Posterior vena cava (tissue), 2 donors: ENCODE measurements around the gene TTC34. TPM values are rescaled to one million over a fixed set of nuclear protein-coding genes. Genes with fewer than 3 reads are reported as not detected.

Experiments used
- DNase-seq: peaks from one replicate; pipeline ENCODE4 v3.0.0-alpha.2; 2020; ENCODE audit warnings: low spot score
- intact Hi-C, 2 donors: fragments of 100-400 bp; cut with DNase I; formaldehyde crosslinking; loops; one replicate each; pipeline versions ENCODE4 v1.14.1 to v1.14.2; 2022 to 2023
- total RNA-seq, 2 donors: library from RNA; stranded (reverse); fragmentation: NEBNext Ultra II Directional; extraction: Animal tissue kit (Norgen Biotek cat#: 25700); gene quantifications; one replicate each; pipeline ENCODE4 v1.2.1, GENCODE V29; 2021
- donor health status: DM: yes; HTN: yes; CAD: no.
- donor health status: DM: yes; HTN: yes; CAD: no.

Gene TTC34
- total RNA-seq, 2 donors from 2014 or later: 0.24 to 0.46 TPM

DNA sequence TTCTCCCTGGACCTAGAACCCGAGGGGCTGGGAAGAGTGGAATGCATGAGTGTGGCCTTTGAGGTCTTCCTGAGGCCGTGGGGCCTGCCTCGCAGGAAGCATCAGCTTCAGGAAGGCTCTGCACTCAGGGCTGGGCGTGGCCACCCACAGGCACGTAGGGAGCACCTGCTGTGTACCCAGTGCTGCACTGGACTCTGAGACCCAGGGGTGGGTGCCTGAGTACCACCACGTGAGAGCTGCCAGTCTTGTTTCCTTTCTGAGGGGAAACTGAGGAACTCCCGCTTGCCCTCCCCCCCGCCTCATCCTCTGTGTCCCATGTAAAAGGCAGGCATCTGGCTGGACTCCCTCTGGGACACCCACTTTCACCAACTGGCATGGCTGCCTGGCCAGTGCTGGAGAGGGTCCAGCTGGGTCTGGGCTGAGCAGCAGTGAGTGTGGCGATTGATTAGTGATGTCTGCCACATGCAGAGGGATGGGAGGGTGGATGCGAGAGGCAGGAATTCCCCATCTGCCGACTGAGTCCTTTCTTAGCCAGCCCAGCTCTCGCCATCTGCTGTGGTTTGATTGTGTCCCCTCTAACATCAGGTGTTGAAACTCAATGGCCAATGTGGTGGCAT, 30.2 kb upstream of the TTC34 start:
- no peak for DNase-seq
- intact Hi-C loops: no loop called here

DNA sequence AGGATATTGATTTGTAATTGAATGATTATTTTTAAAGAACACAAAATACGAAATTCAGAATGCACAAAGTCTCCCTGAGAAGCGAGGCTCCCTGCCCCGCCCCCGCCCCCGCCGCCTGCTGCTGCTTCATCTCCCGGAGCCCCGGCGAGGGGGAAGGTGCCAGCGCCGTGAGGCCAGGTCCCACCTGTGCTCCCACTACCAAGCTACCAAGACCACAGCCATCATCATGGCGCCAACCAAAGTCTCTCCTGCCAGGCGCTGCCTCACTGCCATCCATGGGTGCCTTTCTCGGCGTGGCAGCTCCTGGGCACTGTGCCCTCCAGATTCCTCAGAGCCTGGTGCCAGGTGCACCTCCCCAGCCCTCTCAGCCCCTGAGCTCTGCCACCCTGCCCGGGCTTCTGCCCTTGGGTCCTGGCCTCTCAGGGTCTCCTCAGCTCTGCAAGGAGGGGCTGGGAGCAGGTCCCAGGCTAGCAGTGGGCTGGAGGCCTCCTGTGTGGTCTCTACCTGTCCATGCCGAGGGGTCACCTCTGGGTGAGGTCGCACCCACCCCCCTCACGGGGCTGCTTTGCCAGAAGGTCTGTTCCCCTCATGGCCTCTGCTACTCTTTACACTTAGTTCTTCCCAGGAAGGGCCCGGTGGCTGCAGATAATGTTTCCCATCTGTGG, 29.4 kb upstream of the TTC34 start:
- DNase-seq: no peak
- intact Hi-C loops: no loop called here

DNA sequence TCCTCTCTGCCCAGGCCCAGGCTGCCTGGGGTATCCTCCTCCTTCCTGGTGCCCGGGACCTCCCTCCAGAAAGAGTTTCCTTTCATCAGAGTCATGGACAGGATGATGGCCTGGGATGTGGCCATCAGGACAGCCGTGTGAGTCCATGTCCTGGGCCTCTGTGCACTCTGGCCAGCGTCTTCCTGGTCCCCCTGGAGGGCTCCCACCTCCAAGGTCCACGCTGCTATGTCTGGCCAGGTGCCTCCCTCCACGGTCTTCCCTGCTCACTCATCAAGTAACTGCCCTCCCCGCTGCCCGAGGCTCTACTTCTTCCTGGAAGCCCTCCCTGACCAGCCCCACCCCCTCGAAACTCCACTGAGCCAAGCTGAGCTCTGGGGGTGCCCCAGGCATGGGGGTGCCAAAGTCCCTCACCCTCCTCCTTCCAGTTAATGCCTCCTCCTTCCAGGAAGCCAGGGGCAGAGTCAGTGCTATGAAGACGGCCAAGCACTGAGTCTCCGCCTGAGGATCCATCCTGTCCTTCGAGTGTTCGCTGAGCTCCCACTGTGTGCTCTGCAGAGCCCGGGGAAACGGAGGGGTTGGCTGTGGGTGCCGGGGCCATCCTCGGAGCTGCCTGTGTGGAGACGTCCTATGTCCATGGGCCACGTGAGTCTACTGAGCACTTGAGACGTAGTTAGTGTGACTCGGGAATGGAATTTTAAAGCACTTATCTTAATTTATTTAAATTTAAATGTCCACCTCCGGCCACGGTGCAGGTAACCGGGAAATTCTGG, 28.5 kb upstream of the TTC34 start:
- intact Hi-C loops: loop anchor here in 1 of 2 donors (10.0 kb wide), 1 partner anchor 595 kb away; no protein-coding TSS in a partner anchor
- no peak for DNase-seq

DNA sequence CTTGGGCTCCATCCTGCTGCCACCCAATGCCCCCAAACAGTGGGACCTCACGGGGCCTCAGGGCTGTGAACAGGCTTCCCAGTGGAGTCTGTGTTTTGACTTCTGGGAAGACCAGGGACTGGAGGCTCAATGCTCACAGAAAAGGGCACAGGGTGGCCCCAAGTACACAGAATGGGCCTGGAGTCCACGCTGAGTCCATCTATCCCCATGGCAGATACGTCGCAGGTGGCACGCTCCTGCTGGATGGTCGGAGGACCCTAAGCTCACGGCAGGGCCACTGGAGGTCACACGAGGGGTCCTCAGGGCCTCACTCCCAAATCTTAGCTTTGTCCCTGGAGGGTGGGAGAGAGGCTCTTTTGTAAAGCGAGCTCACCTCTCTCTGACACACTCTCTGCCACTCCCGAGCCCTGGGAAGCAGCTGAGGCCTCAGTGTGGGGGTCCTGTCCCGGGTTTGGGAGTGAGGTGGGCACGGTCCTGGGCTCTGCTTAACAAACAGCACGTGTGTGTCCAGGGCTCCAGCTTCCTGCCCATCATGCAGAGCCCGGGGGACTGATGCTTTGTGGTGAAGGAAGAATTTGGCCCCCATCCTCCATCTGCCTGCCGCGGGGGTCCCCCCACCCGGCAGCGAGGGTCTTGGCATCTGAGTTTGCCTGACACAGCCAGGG, 27.2 kb upstream of the TTC34 start:
- DNase-seq: no peak
- intact Hi-C loops: loop anchor here in 1 of 2 donors (10.0 kb wide), 1 partner anchor 596 kb away; no protein-coding TSS in a partner anchor

DNA sequence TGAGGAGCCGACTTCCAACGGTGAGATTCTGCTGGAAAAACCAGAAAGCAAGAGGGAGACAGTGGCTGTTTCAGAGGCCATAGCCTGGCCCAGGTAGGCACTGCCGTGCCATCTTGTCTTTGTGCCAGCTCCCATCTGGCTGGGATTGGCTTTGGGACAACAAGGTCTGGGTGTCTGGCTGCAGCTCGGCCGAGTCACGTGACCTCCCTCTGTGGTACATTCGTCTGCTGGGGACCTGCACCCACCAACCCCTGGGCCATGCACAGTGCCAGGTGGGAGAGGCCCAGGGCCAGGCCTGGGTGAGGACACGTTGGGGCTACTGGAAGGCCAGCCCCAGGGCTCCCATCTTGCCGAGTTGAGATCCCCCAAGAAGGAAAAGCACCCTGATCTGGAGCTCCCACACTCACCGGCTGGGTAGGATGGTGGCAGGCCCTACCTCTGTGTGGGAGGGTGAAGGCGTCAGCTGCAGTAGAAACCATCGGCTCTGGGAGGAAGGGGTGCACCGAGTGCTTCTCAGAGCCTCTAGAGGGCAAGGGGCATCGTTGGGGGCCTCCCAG, 25.3 kb upstream of the TTC34 start:
- intact Hi-C loops: loop anchor here in 1 of 2 donors (10.0 kb wide), 1 partner anchor 598 kb away; no protein-coding TSS in a partner anchor

DNA sequence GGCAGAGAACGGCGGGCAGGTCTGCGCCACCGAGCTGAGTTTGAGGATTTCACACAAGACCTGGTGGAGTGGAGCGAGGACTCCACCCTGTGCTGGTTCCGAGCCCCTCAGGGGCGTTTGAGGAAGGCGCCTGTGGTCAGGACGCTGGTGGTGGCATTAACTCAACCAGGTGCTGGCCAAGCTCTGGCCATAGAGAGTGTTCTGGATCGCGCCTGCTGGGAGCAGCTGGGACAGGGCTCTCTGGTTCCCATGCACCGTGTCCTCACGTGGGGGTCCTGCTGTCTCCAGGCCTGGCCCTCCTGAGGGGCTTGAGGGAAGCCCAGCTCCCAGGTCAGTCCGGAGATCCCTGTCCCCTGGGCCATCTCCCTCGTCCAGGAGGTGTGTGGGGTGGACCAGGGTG, 24.8 kb upstream of the TTC34 start:
- intact Hi-C loops: loop anchor here in 1 of 2 donors (10.0 kb wide), 1 partner anchor 598 kb away; no protein-coding TSS in a partner anchor
- DNase-seq: no peak

More for the DNA sequence above, 25.3 kb upstream of the TTC34 start:
- no peak for DNase-seq

DNA sequence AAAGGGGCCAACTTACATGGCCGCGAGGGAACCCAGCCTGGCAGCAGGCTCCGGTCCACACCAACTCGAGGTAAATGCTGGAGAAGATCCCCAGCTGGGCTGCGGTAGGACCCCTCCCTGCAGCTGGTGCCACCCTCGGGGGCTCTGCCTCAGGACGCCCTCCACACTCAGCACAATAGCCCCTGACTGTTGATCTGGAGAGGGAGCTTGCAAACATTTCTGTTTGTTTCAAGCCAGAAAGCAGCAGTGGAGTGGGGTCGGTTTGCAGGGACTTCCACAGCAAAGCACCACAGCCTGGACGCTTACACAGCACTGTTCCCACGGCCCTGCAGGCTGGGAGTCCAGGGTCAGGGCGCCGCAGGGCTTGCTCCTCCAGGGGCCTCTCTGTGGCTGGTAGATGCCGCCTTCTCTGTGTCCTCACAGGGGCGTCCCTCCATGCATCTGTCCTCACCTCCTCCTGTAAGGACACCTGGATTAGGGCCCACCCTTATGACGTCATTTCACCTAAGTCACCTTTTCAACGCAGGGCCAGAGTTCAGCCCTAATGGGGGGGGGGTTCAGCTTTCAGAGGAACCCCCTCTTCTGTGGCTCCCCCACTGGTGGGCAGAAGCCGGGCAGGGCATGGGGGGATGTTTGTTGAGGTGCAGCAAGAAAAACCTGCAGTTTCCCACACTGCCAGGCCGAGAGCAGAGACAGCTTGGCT, 24.1 kb upstream of the TTC34 start:
- intact Hi-C loops: loop anchor here in 1 of 2 donors (10.0 kb wide), 1 partner anchor 599 kb away; no protein-coding TSS in a partner anchor
- no peak for DNase-seq

DNA sequence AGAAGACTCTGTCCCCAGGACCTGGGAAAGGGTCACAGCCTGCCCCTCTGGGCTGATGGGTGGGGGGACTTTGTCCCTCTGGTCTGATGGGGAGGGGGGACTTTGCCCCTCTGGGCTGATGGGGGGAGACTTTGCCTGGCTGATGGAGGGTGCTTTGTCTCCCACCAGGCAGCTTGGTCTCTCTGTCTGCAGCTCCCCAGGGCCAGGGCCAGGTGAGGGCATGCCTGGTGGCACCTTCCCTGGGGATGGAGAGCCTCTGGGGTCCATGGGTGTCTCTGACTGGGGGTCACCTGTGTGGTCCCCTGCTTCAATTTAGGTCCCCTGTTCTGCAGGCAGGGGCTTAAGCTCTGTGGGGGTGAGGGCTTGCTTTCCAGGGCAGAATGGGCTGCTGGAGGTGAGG, 23.5 kb upstream of the TTC34 start:
- DNase-seq: no peak
- intact Hi-C loops: loop anchor here in 1 of 2 donors (10.0 kb wide), 1 partner anchor 600 kb away; no protein-coding TSS in a partner anchor

DNA sequence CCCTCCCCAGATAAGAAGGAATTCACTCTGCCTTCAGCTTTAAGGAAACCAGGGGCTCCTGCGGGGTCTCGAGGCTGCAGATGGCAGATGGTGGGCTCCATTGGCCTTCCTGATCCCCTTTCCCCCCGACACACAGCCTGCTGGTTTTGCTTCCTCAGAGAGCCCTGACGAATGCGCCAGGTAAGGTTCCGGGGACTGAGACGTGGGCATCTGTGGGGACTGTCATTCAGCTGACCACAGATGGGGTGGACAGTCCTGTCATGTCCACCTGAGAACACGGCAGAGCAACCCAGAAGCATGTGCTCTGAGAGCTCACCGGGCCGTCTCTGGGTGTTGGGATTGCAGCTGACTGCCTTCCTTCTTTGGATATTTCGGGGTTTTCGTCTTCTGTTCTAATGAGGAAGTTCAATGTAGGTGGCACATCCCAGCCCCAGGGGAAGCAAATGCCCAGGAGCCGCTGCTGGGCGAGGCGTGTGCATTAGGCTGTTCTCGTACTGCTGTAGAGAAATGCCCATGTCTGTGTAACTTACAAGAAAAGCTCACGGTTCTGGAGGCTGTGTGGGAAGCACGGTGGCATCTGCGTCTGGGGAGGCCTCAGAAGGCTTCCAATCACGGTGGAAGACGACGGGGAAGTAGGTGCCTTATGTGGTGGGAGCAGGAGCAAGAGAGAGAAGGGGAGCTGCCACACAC, 22.6 kb upstream of the TTC34 start:
- intact Hi-C loops: loop anchor here in 1 of 2 donors (10.0 kb wide), 1 partner anchor 601 kb away; no protein-coding TSS in a partner anchor
- DNase-seq: no peak

DNA sequence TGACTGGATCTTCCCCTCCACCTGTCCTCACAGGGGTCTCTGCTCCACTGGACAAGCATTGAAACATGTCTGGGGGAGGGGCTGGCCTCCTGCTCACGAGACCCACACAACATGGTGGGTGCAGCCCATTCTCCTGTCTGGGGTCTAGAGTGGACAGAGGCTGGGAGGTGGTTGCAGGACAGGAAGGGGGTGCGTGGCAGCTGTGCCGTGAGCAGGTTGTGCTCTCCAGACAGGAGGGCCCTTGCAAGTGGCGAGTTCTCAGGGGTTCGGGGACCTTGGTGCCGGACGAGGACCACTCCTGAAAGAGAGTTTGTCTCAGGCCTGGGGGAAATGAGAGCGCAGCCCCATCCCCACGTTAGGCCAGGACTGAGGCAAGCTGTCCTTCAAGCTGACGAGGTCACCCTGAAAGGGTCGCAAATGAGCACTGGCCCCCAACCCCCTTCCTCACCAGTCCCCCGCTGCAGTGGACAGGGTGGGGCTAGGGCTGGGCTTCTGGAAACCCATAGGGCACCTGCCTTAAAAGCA, 21.2 kb upstream of the TTC34 start:
- no peak for DNase-seq
- intact Hi-C loops: loop anchor here in 1 of 2 donors (10.0 kb wide), 1 partner anchor 602 kb away; no protein-coding TSS in a partner anchor

DNA sequence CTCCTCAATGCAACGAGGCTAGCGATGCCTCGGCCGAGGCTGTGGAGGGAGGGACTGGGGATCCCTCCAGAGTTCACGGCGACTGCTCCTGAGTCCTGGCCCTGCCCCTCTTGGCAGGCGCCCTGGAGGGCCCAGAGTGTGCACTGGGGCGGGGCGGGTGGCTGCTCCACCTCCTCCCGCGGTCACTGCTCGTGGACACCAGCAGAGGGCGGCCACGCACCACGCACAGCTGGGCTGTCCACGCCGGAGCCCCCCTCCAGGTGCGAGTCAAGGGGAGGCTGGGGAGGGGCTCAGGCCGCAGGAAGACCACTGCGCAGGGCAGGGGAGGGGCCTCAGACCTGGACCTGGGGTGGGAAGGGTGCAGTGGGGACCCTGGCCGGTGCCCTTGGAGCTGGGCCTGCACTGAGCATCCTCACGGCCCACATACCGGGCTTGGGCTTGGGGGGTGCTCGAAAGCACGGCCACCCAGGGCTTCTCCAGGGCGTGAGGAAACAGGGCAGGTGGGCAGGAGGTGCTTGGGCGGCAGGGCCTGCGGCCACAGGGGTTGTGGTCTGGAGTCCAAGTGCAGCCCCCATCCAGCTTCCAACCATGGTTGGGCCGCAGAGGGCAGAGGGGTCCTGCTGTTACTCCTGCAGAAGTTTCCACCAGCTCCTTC, 20.6 kb upstream of the TTC34 start:
- intact Hi-C loops: loop anchor here in 1 of 2 donors (10.0 kb wide), 1 partner anchor 603 kb away; no protein-coding TSS in a partner anchor
- DNase-seq: no peak

DNA sequence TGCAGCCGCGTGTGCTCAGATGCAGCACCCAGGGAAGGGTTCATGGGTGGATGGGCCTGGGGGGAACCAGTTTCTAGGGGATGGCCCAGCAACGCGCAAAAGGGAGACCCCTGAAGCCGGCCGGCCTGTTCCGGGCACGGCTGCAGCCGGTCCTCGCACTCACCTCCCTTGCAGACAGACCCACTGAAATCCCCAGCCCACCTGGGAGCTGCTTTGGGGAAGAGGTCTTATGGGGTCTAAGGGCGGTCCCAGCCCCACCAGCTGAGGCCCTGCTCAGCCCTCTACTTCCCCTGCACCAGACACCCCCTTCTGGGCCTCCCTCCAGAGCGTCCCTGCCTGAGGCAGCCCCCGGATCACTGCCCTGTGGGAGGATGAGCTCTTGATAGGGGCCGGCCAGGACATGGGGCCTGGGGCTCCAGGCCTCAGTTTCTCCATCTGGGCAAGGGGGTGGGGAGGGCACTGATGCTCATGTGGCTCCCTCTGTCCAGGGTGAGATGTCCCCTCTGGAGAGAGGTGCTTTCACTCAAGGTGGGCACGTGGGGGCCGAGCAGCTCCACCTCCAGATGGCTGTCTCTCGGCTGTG, 20.0 kb upstream of the TTC34 start:
- DNase-seq: no peak
- intact Hi-C loops: loop anchor here in 1 of 2 donors (10.0 kb wide), 1 partner anchor 603 kb away; no protein-coding TSS in a partner anchor

DNA sequence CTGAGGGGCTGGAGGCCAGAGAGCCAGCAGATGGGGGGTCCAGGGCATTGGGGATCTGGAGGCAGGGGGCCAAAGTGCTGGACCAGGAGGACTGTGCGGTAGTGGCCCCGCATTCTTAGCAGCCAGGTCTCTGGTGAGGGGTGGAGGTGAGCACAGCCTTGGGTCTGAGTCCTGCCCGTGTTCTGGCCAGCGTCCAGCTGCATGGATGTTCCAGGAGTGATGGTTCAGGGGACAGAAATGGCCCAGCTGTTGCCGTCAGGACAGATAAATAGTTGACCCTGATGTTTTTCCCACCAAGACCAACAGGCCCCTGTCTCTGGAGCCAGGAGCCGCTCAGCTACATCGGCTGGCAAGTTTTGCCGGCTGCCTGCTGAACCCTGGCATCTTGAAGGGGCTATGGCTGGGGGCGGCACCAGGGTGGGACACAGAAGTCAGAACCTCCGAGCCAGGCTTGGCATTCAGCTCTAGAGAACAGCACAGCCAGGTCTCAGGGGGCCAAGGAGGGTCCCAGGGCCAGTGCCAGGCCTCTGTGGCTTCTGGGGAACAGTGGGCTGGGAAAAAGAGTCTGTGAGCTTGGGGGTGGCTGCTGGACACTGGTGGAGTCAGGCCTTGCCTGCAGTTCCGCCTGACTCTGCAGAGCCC, 19.4 kb upstream of the TTC34 start:
- intact Hi-C loops: loop anchor here in 1 of 2 donors (10.0 kb wide), 1 partner anchor 604 kb away; no protein-coding TSS in a partner anchor
- no peak for DNase-seq

DNA sequence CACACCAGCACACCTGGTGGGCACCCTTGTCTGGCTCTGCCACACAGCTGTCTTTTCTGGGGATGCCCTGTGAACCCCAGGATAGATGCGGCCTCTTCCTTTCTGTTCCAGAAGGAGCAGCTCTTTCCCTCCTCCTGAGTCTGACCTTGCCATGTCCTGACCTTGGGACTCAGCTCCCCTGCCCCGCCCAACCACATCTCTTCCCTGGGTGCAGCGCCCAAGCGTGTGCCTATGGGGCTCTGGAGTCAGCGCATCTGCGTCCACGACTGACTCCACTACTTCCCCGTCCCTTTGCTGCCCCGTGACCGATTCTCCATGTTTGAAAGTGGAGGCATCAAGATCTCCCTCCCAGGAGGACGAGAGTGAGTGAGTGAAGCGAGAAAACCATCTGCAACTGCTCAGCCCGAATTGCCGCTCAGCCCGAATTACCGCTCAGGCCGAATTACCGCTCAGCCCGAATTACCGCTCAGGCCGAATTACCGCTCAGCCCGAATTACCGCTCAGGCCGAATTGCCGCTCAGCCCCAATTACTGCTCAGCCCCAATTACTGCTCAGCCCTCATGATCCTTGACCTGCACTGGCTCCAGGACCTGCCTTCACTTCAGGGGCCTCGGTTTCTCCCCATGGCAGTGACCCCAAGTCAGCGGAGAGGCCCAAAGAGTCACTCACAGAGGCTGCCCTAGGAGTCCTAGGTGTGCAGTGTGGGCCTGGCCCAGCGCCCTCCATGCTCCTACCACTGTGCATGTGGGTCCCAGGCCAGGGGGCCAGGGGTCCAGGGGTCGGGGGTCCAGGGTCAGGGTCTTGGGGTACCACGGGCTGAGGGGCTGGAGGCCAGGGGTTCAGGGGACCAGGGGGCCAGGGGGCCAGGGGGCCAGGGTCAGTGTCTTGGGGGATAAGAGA, 18.6 kb upstream of the TTC34 start:
- intact Hi-C loops: loop anchor here (5.0 to 10.0 kb wide), 2 partner anchors 605 to 857 kb away; no protein-coding TSS in a partner anchor
- no peak for DNase-seq

DNA sequence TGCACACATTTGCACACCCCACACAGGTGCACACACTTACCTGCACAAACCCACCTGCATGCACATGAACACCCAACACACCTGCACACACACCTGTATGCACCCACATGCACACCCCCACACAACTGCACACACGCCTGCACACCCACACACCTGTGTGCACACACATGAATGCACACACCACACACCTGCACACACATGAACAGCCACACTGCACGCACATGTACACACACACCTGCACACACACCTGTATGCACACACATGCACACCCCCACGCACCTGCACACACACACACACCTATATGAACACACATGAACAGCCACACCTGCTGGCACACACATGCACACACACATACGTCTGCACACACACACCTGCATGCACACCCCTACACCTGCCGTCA, 17.9 kb upstream of the TTC34 start:
- intact Hi-C loops: loop anchor here in 1 of 2 donors (5.0 kb wide), 1 partner anchor 858 kb away; no protein-coding TSS in a partner anchor
- DNase-seq: no peak
